HFF-Myc (cell line): Measurements from ENCODE around the gene TUBD1.
"Not testable (repeated sequence)": the region's sequence is repeated elsewhere in the genome, so short reads cannot be mapped to it uniquely, and the experiment has no call there.

Experiments
- DNase-seq: peaks from one replicate; pipeline ENCODE4 v3.0.0-alpha.2; 2011; ENCODE audit warnings: low read depth; ENCODE audit errors: extremely low read depth
- H3K4me3 ChIP-seq: replicated peaks from 2 replicates; pipeline ENCODE4 v1.5.1; 2011; ENCODE audit warnings: low read depth, mild to moderate bottlenecking, control low read depth, low read length
- TF ChIP-seq, protein P1 (sequence below): IDR thresholded peaks from 2 replicates; pipeline ENCODE4 v1.5.1; 2012; ENCODE audit warnings: mild to moderate bottlenecking, low read depth, low read length, control low read depth; ENCODE audit errors: missing control alignments

TUBD1 gene

GRCh38 chr17:59890720-59891119 is 2.0 kb downstream of the TUBD1 start:
- H3K4me3 ChIP-seq, result no peak overlapping the region
- no peak for DNase-seq
- TF ChIP-seq, protein P1, sequence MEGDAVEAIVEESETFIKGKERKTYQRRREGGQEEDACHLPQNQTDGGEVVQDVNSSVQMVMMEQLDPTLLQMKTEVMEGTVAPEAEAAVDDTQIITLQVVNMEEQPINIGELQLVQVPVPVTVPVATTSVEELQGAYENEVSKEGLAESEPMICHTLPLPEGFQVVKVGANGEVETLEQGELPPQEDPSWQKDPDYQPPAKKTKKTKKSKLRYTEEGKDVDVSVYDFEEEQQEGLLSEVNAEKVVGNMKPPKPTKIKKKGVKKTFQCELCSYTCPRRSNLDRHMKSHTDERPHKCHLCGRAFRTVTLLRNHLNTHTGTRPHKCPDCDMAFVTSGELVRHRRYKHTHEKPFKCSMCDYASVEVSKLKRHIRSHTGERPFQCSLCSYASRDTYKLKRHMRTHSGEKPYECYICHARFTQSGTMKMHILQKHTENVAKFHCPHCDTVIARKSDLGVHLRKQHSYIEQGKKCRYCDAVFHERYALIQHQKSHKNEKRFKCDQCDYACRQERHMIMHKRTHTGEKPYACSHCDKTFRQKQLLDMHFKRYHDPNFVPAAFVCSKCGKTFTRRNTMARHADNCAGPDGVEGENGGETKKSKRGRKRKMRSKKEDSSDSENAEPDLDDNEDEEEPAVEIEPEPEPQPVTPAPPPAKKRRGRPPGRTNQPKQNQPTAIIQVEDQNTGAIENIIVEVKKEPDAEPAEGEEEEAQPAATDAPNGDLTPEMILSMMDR, result no peak

- DNase-seq, result no peak
Observed at GRCh38 chr17:59888145-59888750, 4.5 kb downstream of the TUBD1 start.

GRCh38 chr17:59884861-59885260 is 7.9 kb downstream of the TUBD1 start:
- no peak for DNase-seq
- no peak overlapping the region for H3K4me3 ChIP-seq
- TF ChIP-seq, protein P1, result no peak

More at GRCh38 chr17:59888145-59888750, 4.5 kb downstream of the TUBD1 start:
- no peak overlapping the region for H3K4me3 ChIP-seq
- TF ChIP-seq, protein P1, result no peak

DNA sequence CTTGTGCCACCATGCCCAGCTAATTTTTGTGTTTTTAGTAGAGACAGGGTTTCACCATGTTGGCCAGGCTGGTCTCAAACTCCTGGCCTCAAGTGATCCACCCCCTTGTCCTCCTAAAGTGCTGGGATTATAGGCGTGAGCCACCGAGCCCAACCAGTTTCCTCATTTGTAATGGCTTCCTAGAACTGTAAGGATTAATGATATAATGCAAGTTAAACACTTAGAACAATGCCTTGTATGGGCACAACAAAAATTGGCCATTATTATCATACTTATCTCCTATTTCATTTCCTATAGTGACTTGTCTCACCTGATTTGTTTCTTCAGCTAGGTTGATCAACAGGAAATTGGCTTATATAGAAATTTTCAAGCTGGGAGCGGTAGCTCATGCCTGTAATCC is 14.1 kb downstream of the TUBD1 start:
- no peak for DNase-seq
- H3K4me3 ChIP-seq, result no peak overlapping the region
- TF ChIP-seq, protein P1, result no peak

DNA sequence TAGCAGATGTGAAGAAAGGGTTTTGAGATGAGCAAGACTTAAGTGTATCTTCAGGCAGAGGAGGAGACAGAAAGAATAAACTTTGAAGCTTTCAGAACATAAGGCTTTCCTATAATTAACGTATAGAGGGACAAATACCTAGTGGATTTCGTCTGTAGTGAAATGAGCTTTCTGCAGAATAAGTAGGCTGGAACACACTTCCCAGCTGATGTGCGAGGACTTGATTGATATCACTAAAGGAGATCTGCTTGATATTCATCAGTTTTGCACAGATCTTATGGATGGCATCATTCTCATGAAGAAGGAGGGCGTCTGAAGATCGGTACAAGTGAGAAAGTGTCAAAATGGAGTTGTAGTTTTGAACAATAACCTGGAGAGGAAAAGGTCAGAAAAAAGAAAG is 14.8 kb downstream of the TUBD1 start:
- no peak overlapping the region for H3K4me3 ChIP-seq
- DNase-seq, result no peak
- TF ChIP-seq, protein P1, result no peak

GRCh38 chr17:59876107-59876506 is 16.6 kb downstream of the TUBD1 start:
- TF ChIP-seq, protein P1, result no peak
- H3K4me3 ChIP-seq, result no peak overlapping the region
- no peak for DNase-seq

- TF ChIP-seq, protein P1, result no peak
- no peak overlapping the region for H3K4me3 ChIP-seq
- DNase-seq, result no peak
Observed at GRCh38 chr17:59874376-59874775, 18.4 kb downstream of the TUBD1 start.

DNA sequence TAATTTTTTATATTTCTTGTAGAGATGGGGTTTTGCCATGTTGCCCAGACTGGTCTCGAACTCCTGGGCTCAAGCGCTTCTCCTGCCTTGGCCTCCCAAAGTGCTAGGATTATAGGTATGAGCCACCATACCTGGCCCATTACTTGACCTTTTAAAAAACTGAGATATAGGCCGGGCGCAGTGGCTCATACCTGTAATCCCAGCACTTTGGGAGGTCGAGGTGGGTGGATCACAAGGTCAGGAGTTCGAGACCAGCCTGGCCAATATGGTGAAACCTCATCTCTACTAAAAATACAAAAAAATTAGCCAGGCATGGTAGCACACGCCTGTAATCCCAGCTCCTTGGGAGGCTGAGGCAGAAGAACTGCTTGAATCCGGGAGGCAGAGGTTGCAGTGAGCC is 19.3 kb downstream of the TUBD1 start:
- H3K4me3 ChIP-seq, DNase-seq: not testable (repeated sequence)
